ENCODE measurements around the gene TMA7B.

GRCh38 chr22:39967103-39967829 is 7.1 kb downstream of the TMA7B start:
- TF ChIP-seq CTCF (IDR thresholded peaks at IDR 0.05) = no peak
- TF ChIP-seq ZFX (IDR thresholded peaks at IDR 0.05; ENCODE audit: borderline replicate concordance) = no peak
